OCI-LY1 (cell line): Measurements from ENCODE around the gene CCDC85A.

Experiments used
- CTCF ChIP-seq: fragments of 200-600 bp; sonication (generic), shearing (Covaris generic); IDR thresholded peaks from 2 replicates; pipeline ENCODE4 v1.5.1; 2017; ENCODE audit warnings: mild to moderate bottlenecking, antibody characterized with exemption, low read length, moderate library complexity, mixed read lengths
- EZH2 ChIP-seq: fragments of 200-600 bp; sonication (generic), shearing (Covaris generic); IDR thresholded peaks from 2 replicates; pipeline ENCODE4 v1.8.0; 2017; ENCODE audit warnings: borderline replicate concordance, mixed run types, mild to moderate bottlenecking, antibody characterized with exemption, low read length, moderate library complexity, mixed read lengths

GRCh38 chr2:56309626-56310170 is 125.9 kb downstream of the CCDC85A start:
- TF ChIP-seq CTCF (no peak), EZH2 (no peak)
